KG1 (cell line): ENCODE measurements around the gene MED29.
A peak's percentile ranks its signal among the peaks of the same experiment; 100 is the strongest.

Source experiments
- DNase-seq: peaks from one replicate; lab custom pipeline; 2025; lab: John Stamatoyannopoulos, UW

MED29 gene

GRCh38 chr19:39430675-39431593 is 39.8 kb downstream of the MED29 start:
- DNase-seq, result no peak

GRCh38 chr19:39432677-39433025 is 41.5 kb downstream of the MED29 start:
- no peak for DNase-seq

GRCh38 chr19:39433480-39434079 is 42.4 kb downstream of the MED29 start:
- DNase-seq, result no peak

- no peak for DNase-seq
Measured at GRCh38 chr19:39434123-39435076, 43.2 kb downstream of the MED29 start.

GRCh38 chr19:39435499-39436349 is 44.5 kb downstream of the MED29 start, which contains the start of gene RPS16:
RPS16 (minus strand) TSS chr19:39435949; CDS start chr19:39435895, 54 bp downstream.
- DNase-seq, result peak; percentile 84

- DNase-seq, result no peak
Measured at GRCh38 chr19:39436350-39436716, 45.2 kb downstream of the MED29 start.

- no peak for DNase-seq
Measured at GRCh38 chr19:39438270-39438934, 47.2 kb downstream of the MED29 start.

- no peak for DNase-seq
Measured at GRCh38 chr19:39444598-39445195, 53.5 kb downstream of the MED29 start.

GRCh38 chr19:39445196-39446111 is 54.3 kb downstream of the MED29 start, which contains the start of gene SUPT5H:
SUPT5H (plus strand) TSS chr19:39445582; CDS start chr19:39445891, 309 bp downstream.
- DNase-seq, result peak; percentile 90

- DNase-seq, result no peak
Measured at GRCh38 chr19:39446365-39447084, 55.3 kb downstream of the MED29 start.

- DNase-seq, result no peak
Measured at GRCh38 chr19:39448271-39448670, 57.1 kb downstream of the MED29 start.

- no peak for DNase-seq
Measured at GRCh38 chr19:39449116-39449797, 58.1 kb downstream of the MED29 start.
